ENCODE results near the gene PKIG. TPM values are rescaled to one million over a fixed set of nuclear protein-coding genes. Genes with fewer than 3 reads are reported as not detected.

PKIG gene
- total RNA-seq, 1 experiment from 2014 or later: 20.1 TPM

- ChIA-PET RAD21 (ENCODE audit: low non-redundant PET in 1 of 2, low total read pairs in 2 of 2, uncharacterized antibody in 2 of 2, unreplicated experiment in 2 of 2) (no interaction called here), POLR2A (no interaction called here), CTCF (no interaction called here)
- H4K20me1 ChIP-seq (ENCODE audit: insufficient read depth): no peaks in the 10 kb centered on the region
- H3K36me3 ChIP-seq (ENCODE audit: control insufficient read depth in 1 of 2, insufficient read depth in 2 of 2, low read length in 2 of 2): peaks cover 10 to 48% of the 10 kb centered on the region in 2 experiments; a peak in 3 of 4 replicates
- H3K9me3 ChIP-seq (ENCODE audit: control insufficient read depth in 1 of 2, insufficient read depth in 1 of 2, low read depth in 1 of 2, low read length in 2 of 2): peaks cover 0 to 3% of the 10 kb centered on the region in 2 experiments; a peak in 3 of 4 replicates
- H3K27ac ChIP-seq (ENCODE audit: low read depth, low read length): no peak overlapping the region
- H3K9ac ChIP-seq (ENCODE audit: low read length): no peak overlapping the region
- no peaks in the 10 kb centered on the region for H3K79me2 ChIP-seq (ENCODE audit: insufficient read depth, low read length)
- intact Hi-C loops (cut with micrococcal nuclease): no loop called here
- H3K27me3 ChIP-seq (ENCODE audit: insufficient read depth, low read length): no peaks in the 10 kb centered on the region
- no peaks in the 10 kb centered on the region for H3K9me2 ChIP-seq (ENCODE audit: insufficient read depth)
- TF ChIP-seq SP1 (IDR thresholded peaks at IDR 0.05; ENCODE audit: low read depth): no peak
- no peak for TF ChIP-seq ZFX (IDR thresholded peaks at IDR 0.05)
- no peak for TF ChIP-seq ZBTB33 (IDR thresholded peaks at IDR 0.05; ENCODE audit: extremely low read depth, insufficient replicate concordance, low read length)
- no peak for TF ChIP-seq ATF3 (IDR thresholded peaks at IDR 0.05)
- TF ChIP-seq JUND (IDR thresholded peaks at IDR 0.05): no peak
- TF ChIP-seq EZH2phosphoT487 (IDR thresholded peaks at IDR 0.05; ENCODE audit: borderline replicate concordance): no peak
- no peak for TF ChIP-seq REST (IDR thresholded peaks at IDR 0.05; ENCODE audit: low read depth)
- TF ChIP-seq SRF (IDR thresholded peaks at IDR 0.05; ENCODE audit: low read depth): no peak
- no peak for TF ChIP-seq RAD21 (IDR thresholded peaks at IDR 0.05; ENCODE audit: low read depth)
- TF ChIP-seq ZNF274 (IDR thresholded peaks at IDR 0.05; ENCODE audit: low read depth, low read length): no peak
- TF ChIP-seq MAX (IDR thresholded peaks at IDR 0.05): no peak
- no peak for TF ChIP-seq YY1 (IDR thresholded peaks at IDR 0.05; ENCODE audit: extremely low read depth, insufficient replicate concordance, low read depth, low read length)
- no peak for TF ChIP-seq CTCF (IDR thresholded peaks at IDR 0.05 in 2 of 3, conservative IDR thresholded peaks at IDR 0.05 in 1 of 3; ENCODE audit: borderline replicate concordance in 1 of 3, insufficient read depth in 1 of 3, low read depth in 2 of 3, low read length in 2 of 3)
- TF ChIP-seq FOSL1 (IDR thresholded peaks at IDR 0.05; ENCODE audit: low read depth): no peak
- TF ChIP-seq ELF1 (IDR thresholded peaks at IDR 0.05; ENCODE audit: borderline replicate concordance, low read depth): no peak
- TF ChIP-seq SIN3A (IDR thresholded peaks at IDR 0.05; ENCODE audit: low read depth): no peak
- no peak for TF ChIP-seq POLR2A (IDR thresholded peaks at IDR 0.05; ENCODE audit: borderline replicate concordance, extremely low read depth, insufficient read depth, insufficient read length)
- no peak for TF ChIP-seq POLR2AphosphoS5 (IDR thresholded peaks at IDR 0.05; ENCODE audit: low read depth, low read length)
- TF ChIP-seq TCF7L2 (IDR thresholded peaks at IDR 0.05; ENCODE audit: borderline replicate concordance, extremely low read depth, insufficient read depth, insufficient read length): no peak
- H3K4me3 ChIP-seq (replicated peaks in 1 of 2; ENCODE audit: low read depth in 1 of 2, low read length in 2 of 2): no peak overlapping the region
- H3K4me2 ChIP-seq (ENCODE audit: low read length): no peak overlapping the region
- DNase-seq (ENCODE audit: low read depth, low spot score) (no peak), ATAC-seq (no peak)
- no peaks in the 10 kb centered on the region for H3K4me1 ChIP-seq (ENCODE audit: control insufficient read depth in 1 of 2, insufficient read depth in 2 of 2, low read length in 2 of 2)
- no peak overlapping the region for H2AFZ ChIP-seq (ENCODE audit: low read depth, low read length, poor library complexity, severe bottlenecking)
- BruUV-seq (replicated peaks): no TSS peak
These were observed 37.7 kb downstream of the PKIG start for GRCh38 chr20:44620030-44620429.
